WI38 (cell line): ENCODE measurements around the gene HIBCH.
"Not testable (repeated sequence)": the region's sequence is repeated elsewhere in the genome, so short reads cannot be mapped to it uniquely, and the experiment has no call there.

Experiments
- H3K4me3 ChIP-seq: 2 replicates; pipeline ENCODE4 v1.5.1; 2011; ENCODE audit warnings: low read depth, mild to moderate bottlenecking, control low read depth, low read length
- TF ChIP-seq, protein P1 (sequence below): IDR thresholded peaks from 2 replicates; pipeline ENCODE4 v1.5.1; 2012; ENCODE audit warnings: low read depth, mild to moderate bottlenecking, control low read depth, low read length

Gene HIBCH

GRCh38 chr2:190318931-190319554 lies 583 bp downstream of the HIBCH start:
- peak overlapping the region; percentile 85 for H3K4me3 ChIP-seq
- TF ChIP-seq, protein P1, sequence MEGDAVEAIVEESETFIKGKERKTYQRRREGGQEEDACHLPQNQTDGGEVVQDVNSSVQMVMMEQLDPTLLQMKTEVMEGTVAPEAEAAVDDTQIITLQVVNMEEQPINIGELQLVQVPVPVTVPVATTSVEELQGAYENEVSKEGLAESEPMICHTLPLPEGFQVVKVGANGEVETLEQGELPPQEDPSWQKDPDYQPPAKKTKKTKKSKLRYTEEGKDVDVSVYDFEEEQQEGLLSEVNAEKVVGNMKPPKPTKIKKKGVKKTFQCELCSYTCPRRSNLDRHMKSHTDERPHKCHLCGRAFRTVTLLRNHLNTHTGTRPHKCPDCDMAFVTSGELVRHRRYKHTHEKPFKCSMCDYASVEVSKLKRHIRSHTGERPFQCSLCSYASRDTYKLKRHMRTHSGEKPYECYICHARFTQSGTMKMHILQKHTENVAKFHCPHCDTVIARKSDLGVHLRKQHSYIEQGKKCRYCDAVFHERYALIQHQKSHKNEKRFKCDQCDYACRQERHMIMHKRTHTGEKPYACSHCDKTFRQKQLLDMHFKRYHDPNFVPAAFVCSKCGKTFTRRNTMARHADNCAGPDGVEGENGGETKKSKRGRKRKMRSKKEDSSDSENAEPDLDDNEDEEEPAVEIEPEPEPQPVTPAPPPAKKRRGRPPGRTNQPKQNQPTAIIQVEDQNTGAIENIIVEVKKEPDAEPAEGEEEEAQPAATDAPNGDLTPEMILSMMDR = no peak

- TF ChIP-seq, protein P1 = no peak
- H3K4me3 ChIP-seq = peak overlapping the region; percentile 85
These were observed 1.1 kb downstream of the HIBCH start for GRCh38 chr2:190318514-190318913.

DNA sequence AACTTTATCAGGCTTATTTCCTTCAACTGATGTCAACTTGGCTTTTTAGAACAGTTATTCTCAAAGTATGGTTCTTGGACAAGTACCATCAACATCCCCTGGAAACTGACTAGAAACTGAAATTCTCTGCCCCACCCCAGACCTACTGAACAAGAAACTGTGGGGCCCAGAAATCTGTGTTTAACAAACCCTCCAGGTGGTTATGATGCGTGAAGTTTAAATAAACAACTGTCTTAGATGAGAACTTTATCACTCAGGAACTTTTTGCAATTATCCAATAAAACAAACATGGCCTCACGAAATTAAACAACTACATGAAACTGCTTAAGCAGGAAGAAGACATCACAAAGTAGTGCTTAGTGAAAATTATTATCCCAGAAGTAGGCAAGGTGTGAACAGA lies 4.4 kb downstream of the HIBCH start:
- TF ChIP-seq, protein P1 = no peak
- no peak overlapping the region for H3K4me3 ChIP-seq

DNA sequence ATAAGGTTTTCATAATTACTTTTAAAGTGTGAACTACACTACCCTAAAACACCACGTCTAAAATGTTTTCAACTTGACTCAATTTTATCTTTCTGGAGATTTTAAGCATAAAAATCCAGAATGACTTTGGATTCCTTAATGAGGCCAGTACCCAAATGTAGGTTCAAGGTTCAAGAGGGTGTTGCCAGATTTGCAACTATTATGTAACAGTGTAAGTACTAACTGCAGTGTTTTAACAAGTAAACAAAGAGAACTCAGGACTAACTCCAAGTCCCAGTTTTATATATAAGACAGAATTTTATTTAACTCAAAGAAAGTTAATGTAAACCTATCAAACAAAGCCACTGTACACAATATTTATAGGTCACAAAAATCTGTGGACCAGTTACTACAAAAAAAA lies 5.7 kb downstream of the HIBCH start:
- TF ChIP-seq, protein P1 = no peak

GRCh38 chr2:190312635-190313025 lies 7.0 kb downstream of the HIBCH start:
- not testable (repeated sequence) for H3K4me3 ChIP-seq

More for the DNA sequence above, 5.7 kb downstream of the HIBCH start:
- H3K4me3 ChIP-seq = no peak overlapping the region

- H3K4me3 ChIP-seq = no peak overlapping the region
- TF ChIP-seq, protein P1 = no peak
These were observed 7.6 kb downstream of the HIBCH start for GRCh38 chr2:190311893-190312634.

DNA sequence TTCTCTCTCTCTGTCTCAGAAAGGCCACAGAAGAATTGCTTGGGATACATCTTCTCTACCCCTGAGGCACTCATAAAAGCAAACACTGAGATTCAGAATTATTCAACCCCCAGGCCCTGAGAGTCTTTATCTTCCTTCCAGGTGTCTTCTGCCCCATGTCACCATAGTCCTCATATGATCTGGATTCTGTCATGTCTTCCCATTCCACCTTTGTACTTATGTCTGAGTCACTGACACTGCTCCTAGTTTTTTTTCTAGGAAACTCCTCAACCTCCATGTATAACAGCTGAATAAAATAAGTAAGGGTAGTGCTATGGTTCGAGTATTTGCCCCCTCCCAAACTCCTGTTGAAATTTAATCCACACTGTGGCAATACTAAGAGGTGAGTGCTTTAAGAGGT lies 11.6 kb downstream of the HIBCH start:
- TF ChIP-seq, protein P1 = no peak
- no peak overlapping the region for H3K4me3 ChIP-seq
